ENCODE measurements around the gene HHAT.

HHAT gene

GRCh38 chr1:210678306-210678705, 349.6 kb downstream of the HHAT start:
- no peak for TF ChIP-seq CTCF (IDR thresholded peaks at IDR 0.05; ENCODE audit: insufficient read depth, low read length, poor library complexity, severe bottlenecking)
- no peak for DNase-seq (ENCODE audit: extremely low read depth, insufficient read length)

GRCh38 chr1:210681158-210681557, 352.5 kb downstream of the HHAT start:
- TF ChIP-seq CTCF (IDR thresholded peaks at IDR 0.05; ENCODE audit: insufficient read depth, low read length, poor library complexity, severe bottlenecking) = no peak
- no peaks in the 10 kb centered on the region for H3K27me3 ChIP-seq (replicated peaks; ENCODE audit: control insufficient read depth, insufficient read depth, low read length)
- DNase-seq (ENCODE audit: extremely low read depth, insufficient read length) = no peak
- H3K4me3 ChIP-seq (replicated peaks; ENCODE audit: low read depth, low read length) = no peak overlapping the region
- no peaks in the 10 kb centered on the region for H3K36me3 ChIP-seq (ENCODE audit: control insufficient read depth, insufficient read depth, low read length)

More at GRCh38 chr1:210678306-210678705, 349.6 kb downstream of the HHAT start:
- no peaks in the 10 kb centered on the region for H3K27me3 ChIP-seq (replicated peaks; ENCODE audit: control insufficient read depth, insufficient read depth, low read length)
- H3K36me3 ChIP-seq (ENCODE audit: control insufficient read depth, insufficient read depth, low read length) = no peaks in the 10 kb centered on the region
- H3K4me3 ChIP-seq (replicated peaks; ENCODE audit: low read depth, low read length) = no peak overlapping the region

- TF ChIP-seq CTCF (IDR thresholded peaks at IDR 0.05; ENCODE audit: insufficient read depth, low read length, poor library complexity, severe bottlenecking) = no peak
- no peak for DNase-seq (ENCODE audit: extremely low read depth, insufficient read length)
Measured at GRCh38 chr1:210683403-210684047, 354.8 kb downstream of the HHAT start.

GRCh38 chr1:210684466-210685294, 356.0 kb downstream of the HHAT start:
- Histone ChIP-seq H3K36me3 (ENCODE audit: control insufficient read depth, insufficient read depth, low read length) (no peaks in the 10 kb centered on the region), H3K4me3 (replicated peaks; ENCODE audit: low read depth, low read length) (no peak overlapping the region), H3K27me3 (replicated peaks; ENCODE audit: control insufficient read depth, insufficient read depth, low read length) (no peaks in the 10 kb centered on the region)
- peak; percentile 57 for DNase-seq (ENCODE audit: extremely low read depth, insufficient read length)
- no peak for TF ChIP-seq CTCF (IDR thresholded peaks at IDR 0.05; ENCODE audit: insufficient read depth, low read length, poor library complexity, severe bottlenecking)

More at GRCh38 chr1:210683403-210684047, 354.8 kb downstream of the HHAT start:
- no peaks in the 10 kb centered on the region for H3K36me3 ChIP-seq (ENCODE audit: control insufficient read depth, insufficient read depth, low read length)
- no peak overlapping the region for H3K4me3 ChIP-seq (replicated peaks; ENCODE audit: low read depth, low read length)
- no peaks in the 10 kb centered on the region for H3K27me3 ChIP-seq (replicated peaks; ENCODE audit: control insufficient read depth, insufficient read depth, low read length)

GRCh38 chr1:210685295-210685650, 356.6 kb downstream of the HHAT start:
- no peaks in the 10 kb centered on the region for H3K36me3 ChIP-seq (ENCODE audit: control insufficient read depth, insufficient read depth, low read length)
- no peak for DNase-seq (ENCODE audit: extremely low read depth, insufficient read length)
- H3K4me3 ChIP-seq (replicated peaks; ENCODE audit: low read depth, low read length) = no peak overlapping the region
- TF ChIP-seq CTCF (IDR thresholded peaks at IDR 0.05; ENCODE audit: insufficient read depth, low read length, poor library complexity, severe bottlenecking) = no peak
- no peaks in the 10 kb centered on the region for H3K27me3 ChIP-seq (replicated peaks; ENCODE audit: control insufficient read depth, insufficient read depth, low read length)
